Mesothelial cell of epicardium (in vitro differentiated cells): ENCODE results near the gene PRMT2. TPM values are rescaled to one million over a fixed set of nuclear protein-coding genes. Genes with fewer than 3 reads are reported as not detected.

Experiments used
- DNase-seq, 2 experiments: peaks; one replicate each; pipeline ENCODE4 v3.0.0; 2021; ENCODE audit warnings: low spot score in 2 of 2; ENCODE audit not compliant: unreplicated experiment in 2 of 2
- H3K27ac Mint-ChIP-seq: 2 replicates; pipeline ENCODE4 v1.8.0; 2021; ENCODE audit warnings: mixed read lengths
- H3K27me3 Mint-ChIP-seq: 2 replicates; pipeline ENCODE4 v1.8.0; 2021; ENCODE audit warnings: low read depth, mixed read lengths
- H3K36me3 Mint-ChIP-seq: 2 replicates; pipeline ENCODE4 v1.8.0; 2021; ENCODE audit warnings: mixed read lengths
- H3K4me1 Mint-ChIP-seq: 2 replicates; pipeline ENCODE4 v1.8.0; 2021; ENCODE audit warnings: mixed read lengths
- H3K4me3 Mint-ChIP-seq: 2 replicates; pipeline ENCODE4 v1.8.0; 2021; ENCODE audit warnings: mild to moderate bottlenecking, moderate library complexity, mixed read lengths
- H3K9me3 Mint-ChIP-seq: 2 replicates; pipeline ENCODE4 v1.8.0; 2021; ENCODE audit warnings: mixed read lengths
- CTCF ChIP-seq: fragments of 200-600 bp; sonication (generic); IDR thresholded peaks from one replicate; pipeline ENCODE4 v1.5.0; 2021; ENCODE audit warnings: antibody characterized with exemption; ENCODE audit not compliant: unreplicated experiment
- total RNA-seq: library from RNA; stranded (reverse); gene quantifications from 3 replicates; pipeline ENCODE4 v1.2.1, GENCODE V29; 2021

PRMT2 gene
- total RNA-seq, 1 donor from 2014 or later = 84.4 TPM

- H3K9me3 Mint-ChIP-seq = peaks cover 5% of the 10 kb centered on the region
- DNase-seq = no peak
- no peaks in the 10 kb centered on the region for H3K36me3 Mint-ChIP-seq
- H3K4me1 Mint-ChIP-seq = peaks cover 28% of the 10 kb centered on the region
- H3K27me3 Mint-ChIP-seq = peaks cover 6% of the 10 kb centered on the region
- no peak for TF ChIP-seq CTCF
- no peak overlapping the region for H3K27ac Mint-ChIP-seq
- no peak overlapping the region for H3K4me3 Mint-ChIP-seq
These were observed 1.9 kb upstream of the PRMT2 start for GRCh38 chr21:46633566-46633965.

- peak overlapping the region; percentile 86 for H3K4me3 Mint-ChIP-seq
- H3K4me1 Mint-ChIP-seq = peaks cover 30% of the 10 kb centered on the region
- no peak for TF ChIP-seq CTCF
- H3K36me3 Mint-ChIP-seq = no peaks in the 10 kb centered on the region
- H3K9me3 Mint-ChIP-seq = peaks cover 5% of the 10 kb centered on the region
- H3K27ac Mint-ChIP-seq = peak overlapping the region; percentile 98
- DNase-seq = no peak
- H3K27me3 Mint-ChIP-seq = peaks cover 4% of the 10 kb centered on the region
These were observed 1.0 kb upstream of the PRMT2 start for GRCh38 chr21:46634427-46634826.

- DNase-seq = no peak
- peak; percentile 12 for TF ChIP-seq CTCF
- peaks cover 4% of the 10 kb centered on the region for H3K27me3 Mint-ChIP-seq
- peaks cover 5% of the 10 kb centered on the region for H3K9me3 Mint-ChIP-seq
- peak overlapping the region; percentile 86 for H3K4me3 Mint-ChIP-seq
- H3K27ac Mint-ChIP-seq = peak overlapping the region; percentile 98
- H3K4me1 Mint-ChIP-seq = peaks cover 35% of the 10 kb centered on the region
- no peaks in the 10 kb centered on the region for H3K36me3 Mint-ChIP-seq
These were observed 529 bp upstream of the PRMT2 start for GRCh38 chr21:46634966-46635323.

GRCh38 chr21:46636181-46636512 lies 673 bp downstream of the PRMT2 start:
- Mint-ChIP-seq H3K4me3 (peak overlapping the region; percentile 86), H3K9me3 (peaks cover 5% of the 10 kb centered on the region), H3K4me1 (peaks cover 35% of the 10 kb centered on the region), H3K27ac (peak overlapping the region; percentile 98), H3K36me3 (peaks cover 4% of the 10 kb centered on the region), H3K27me3 (peaks cover 4% of the 10 kb centered on the region)
- no peak for DNase-seq
- no peak for TF ChIP-seq CTCF

GRCh38 chr21:46636550-46637285 lies 1.2 kb downstream of the PRMT2 start:
- Mint-ChIP-seq H3K4me1 (peaks cover 35% of the 10 kb centered on the region), H3K27me3 (no peaks in the 10 kb centered on the region), H3K36me3 (peaks cover 7% of the 10 kb centered on the region), H3K9me3 (no peaks in the 10 kb centered on the region), H3K27ac (no peak overlapping the region), H3K4me3 (peak overlapping the region; percentile 86)
- DNase-seq = no peak
- no peak for TF ChIP-seq CTCF
